ENCODE measurements around the gene ISCA2.
"Not testable (repeated sequence)": the region's sequence is repeated elsewhere in the genome, so short reads cannot be mapped to it uniquely, and the experiment has no call there.

The ISCA2 gene

DNA sequence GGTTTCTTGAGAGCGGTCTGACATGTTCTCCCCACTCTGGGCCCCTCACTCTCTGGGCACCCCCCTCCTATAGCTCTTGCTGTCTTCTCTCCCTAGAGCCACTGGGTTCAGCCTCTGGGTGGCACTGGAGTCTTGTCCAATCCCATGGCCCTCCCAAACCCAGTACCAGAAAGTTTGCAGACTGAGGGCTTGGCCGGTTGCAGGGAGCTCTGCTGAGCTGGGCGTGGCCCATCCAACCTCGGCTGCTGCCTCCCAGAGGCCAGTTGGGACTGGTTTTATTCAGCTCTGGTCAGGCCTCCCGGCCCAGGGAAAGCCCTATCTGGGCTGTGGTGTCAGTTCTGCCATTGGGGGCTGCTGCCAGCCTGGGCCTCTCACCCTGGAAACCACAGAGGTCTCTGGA lies 37.9 kb downstream of the ISCA2 start:
- DNase-seq = no peak

DNA sequence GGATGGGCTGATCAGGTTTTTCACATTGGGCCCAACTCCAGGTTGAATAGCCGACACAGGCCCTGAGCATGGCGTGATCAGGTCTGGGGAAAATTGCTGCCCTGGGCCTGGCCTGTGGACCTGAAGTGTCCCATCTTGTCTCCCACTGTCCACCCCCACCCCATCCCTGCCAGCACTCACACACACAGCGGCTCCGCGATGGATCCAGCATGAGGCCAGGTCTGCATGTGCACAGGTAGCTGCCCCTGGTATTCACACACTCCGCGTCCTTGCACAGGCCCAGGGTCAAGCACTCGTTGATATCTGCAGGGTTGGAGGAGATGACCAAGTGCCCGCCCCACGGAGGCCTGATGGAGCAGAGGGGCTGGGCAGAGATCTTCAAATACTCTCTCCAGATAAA lies 38.7 kb downstream of the ISCA2 start:
- DNase-seq = no peak

- no peak for DNase-seq
Observed at GRCh38 chr14:74533576-74533975, 40.0 kb downstream of the ISCA2 start.

GRCh38 chr14:74535756-74536325 lies 42.3 kb downstream of the ISCA2 start:
- no peak for DNase-seq

- DNase-seq = not testable (repeated sequence)
Observed at GRCh38 chr14:74536336-74536735, 42.8 kb downstream of the ISCA2 start.

DNA sequence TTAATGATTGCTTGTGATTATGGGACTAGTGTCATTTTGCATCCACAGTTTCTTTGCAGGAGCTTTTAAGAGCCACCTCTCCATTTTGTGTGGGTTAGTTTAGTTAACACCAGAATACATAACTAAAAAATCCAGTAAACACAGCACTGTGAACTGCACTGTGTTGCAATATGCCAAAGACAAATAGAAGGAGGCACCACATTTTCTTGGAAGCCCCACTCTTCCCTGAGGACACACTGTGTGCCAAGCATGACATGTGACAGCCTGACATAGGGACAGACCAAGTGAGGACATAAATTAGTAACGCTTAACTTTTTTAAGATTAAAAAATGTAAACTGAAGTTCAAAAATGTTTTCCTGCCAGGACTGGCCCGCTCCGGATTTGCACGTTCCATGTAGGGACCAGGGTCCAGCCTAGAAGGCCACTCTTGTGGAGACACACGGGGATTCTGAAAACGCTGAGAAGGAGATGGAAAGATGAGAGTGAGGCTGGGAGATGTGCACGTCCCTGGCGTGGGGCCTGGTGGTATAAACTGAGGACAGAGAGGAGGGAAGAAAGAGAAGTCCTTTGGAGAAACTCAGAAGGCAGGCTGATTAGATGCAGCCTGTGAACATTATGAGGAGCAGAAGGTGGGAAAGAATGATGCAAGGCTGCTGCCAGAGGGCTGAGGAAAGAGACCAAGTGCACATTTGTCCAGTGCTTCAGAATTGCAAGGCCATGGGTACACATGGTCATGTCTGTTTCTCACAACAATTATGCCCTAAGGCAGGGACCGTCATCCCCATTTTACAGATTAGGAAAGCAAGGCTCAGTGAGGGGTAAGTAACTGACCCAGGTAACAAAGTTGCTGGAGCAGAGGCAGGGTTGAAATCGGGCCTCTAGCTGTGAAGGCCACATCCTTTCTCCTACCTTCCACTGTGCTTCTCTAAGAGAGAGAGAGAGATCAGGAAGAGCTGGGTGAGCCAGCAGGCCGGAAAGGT lies 45.1 kb downstream of the ISCA2 start:
- DNase-seq = no peak

- no peak for DNase-seq
Observed at GRCh38 chr14:74539503-74539902, 45.9 kb downstream of the ISCA2 start.

DNA sequence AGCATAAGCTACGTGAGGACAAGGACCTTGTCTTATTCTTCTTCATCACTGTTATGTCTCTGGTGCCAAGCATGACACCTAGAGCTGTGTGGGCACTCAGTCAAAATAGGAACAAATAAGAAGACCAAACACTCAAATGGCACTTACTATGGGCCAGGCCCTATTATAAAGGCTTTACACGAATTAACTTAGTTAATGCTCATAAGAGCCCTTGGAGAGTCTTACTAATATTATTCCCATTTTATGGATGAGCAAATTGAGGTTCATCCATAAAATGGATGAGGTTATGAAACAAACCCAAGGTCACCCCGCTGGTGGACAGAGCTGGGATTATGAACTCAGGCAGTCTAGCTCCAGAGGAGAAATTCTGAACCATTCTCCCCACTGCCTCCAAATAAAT lies 47.7 kb downstream of the ISCA2 start:
- no peak for DNase-seq

DNA sequence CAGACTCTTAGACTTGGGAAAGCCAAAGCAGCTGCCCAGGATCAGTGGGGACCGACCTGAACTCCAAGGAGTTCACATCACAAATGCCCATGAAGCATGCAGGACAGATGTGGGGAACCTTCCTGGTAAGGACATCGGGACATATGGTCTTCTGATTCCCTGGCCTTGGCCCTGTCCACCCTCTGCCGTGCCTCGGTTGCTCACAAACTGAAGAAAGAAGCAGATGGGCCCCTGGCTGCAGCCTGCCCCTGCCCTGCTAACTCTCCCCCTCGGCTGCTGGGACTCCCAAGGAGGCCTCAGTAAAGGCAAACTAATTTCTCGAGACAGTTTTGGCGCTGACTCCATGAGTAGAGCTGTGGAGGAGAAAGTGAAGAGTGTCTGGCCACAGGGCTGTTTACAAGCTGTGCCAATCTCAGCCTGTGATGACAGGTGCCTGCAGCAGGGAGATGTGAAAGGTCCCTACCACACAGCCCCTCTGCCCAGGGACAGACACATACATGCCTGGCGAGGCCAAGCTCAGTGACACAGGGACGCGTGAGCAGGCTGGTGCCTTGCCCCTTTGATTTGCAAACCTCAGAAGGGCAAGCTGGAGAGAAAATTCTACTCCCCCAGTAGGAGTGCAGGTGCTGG lies 48.6 kb downstream of the ISCA2 start:
- no peak for DNase-seq

DNA sequence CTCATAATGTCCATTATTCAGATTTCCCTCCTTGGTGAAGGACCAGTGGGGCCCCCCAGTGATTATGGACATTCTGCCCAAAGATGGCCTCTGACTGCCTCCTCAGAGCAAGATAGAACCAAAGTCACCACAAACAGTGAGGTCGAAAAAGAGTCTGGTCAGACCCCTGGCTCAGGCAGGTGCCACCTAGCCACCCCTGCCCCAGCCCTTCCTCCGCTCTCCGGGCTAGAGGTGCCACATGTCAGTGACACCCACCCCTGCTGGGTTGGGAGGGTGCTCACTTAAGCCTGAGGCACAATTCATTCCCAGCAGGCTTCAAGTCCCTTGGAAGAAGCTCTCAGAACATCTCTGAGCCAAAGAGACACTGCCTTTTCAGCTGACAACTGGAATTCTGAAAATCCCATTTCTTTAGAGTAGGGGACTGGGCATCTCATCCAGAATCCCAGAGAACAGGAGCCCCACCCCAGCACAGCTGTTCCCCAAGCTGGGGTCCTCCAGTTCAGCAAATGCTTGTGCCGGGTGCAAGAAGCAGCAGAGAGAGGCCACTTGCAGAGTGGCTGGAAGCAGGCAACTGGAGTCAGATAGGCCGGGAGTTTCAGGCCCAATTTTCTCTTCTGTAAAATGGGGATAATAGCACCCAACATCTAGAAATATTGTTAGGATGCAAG lies 50.3 kb downstream of the ISCA2 start:
- no peak for DNase-seq

GRCh38 chr14:74545386-74545785 lies 51.8 kb downstream of the ISCA2 start:
- no peak for DNase-seq

DNA sequence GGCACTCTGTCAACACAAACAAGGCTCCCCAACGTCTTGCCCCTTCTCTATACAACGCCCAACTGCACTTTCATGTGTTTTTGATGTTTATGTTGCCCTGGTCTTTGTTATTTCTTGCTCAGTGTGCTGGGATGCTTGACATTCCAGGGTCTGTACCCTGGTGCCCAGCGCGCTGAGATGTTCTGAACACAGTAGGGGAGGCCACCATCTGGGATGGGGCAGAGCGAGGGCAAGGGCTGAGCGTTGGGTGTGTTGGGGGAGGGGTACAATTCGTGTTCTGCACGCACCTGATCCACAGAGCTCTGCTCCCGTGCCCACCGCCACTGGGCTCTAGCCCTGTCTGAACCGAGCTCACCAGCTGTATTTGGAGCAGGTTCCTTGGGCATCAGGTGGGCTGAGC lies 52.9 kb downstream of the ISCA2 start:
- no peak for DNase-seq
